Spleen (tissue), 7 donors: ENCODE measurements around the gene MRPL45.
"Not testable (repeated sequence)": the region's sequence is repeated elsewhere in the genome, so short reads cannot be mapped to it uniquely, and the experiment has no call there.

Experiments used
- POLR2AphosphoS5 ChIP-seq, 3 donors: sonication (generic); formaldehyde crosslinking; IDR thresholded peaks; one replicate each; pipeline ENCODE4 v1.5.1; 2017; ENCODE audit warnings: antibody characterized with exemption in 3 of 3
- TF ChIP-seq, protein P1 (sequence below), 11 experiments: fragments of 200-600 bp in 7 of 11; fragments of 450-650 bp in 4 of 11; sonication (generic) in 4 of 11; IDR thresholded peaks in 8 of 11; conservative IDR thresholded peaks in 3 of 11; 1 replicate in 7 of 11; 2 replicates in 4 of 11; pipeline versions ENCODE4 v1.4.0 to v1.8.0; 2016 to 2021; ENCODE audit warnings: antibody characterized with exemption in 11 of 11, inconsistent platforms in 4 of 11, mild to moderate bottlenecking in 1 of 11
- donor health status: DM: no; HTN: no; CAD: no; lungs with moderate emphysema.
- donor health status: DM: no; HTN: no; CAD: no.
- donor health status: DM: no; HTN: no; CAD: no.

- TF ChIP-seq, protein P1, sequence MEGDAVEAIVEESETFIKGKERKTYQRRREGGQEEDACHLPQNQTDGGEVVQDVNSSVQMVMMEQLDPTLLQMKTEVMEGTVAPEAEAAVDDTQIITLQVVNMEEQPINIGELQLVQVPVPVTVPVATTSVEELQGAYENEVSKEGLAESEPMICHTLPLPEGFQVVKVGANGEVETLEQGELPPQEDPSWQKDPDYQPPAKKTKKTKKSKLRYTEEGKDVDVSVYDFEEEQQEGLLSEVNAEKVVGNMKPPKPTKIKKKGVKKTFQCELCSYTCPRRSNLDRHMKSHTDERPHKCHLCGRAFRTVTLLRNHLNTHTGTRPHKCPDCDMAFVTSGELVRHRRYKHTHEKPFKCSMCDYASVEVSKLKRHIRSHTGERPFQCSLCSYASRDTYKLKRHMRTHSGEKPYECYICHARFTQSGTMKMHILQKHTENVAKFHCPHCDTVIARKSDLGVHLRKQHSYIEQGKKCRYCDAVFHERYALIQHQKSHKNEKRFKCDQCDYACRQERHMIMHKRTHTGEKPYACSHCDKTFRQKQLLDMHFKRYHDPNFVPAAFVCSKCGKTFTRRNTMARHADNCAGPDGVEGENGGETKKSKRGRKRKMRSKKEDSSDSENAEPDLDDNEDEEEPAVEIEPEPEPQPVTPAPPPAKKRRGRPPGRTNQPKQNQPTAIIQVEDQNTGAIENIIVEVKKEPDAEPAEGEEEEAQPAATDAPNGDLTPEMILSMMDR (IDR thresholded peaks at IDR 0.05 in 8 of 11, conservative IDR thresholded peaks at IDR 0.05 in 3 of 11) = not testable (repeated sequence)
- TF ChIP-seq POLR2AphosphoS5 (IDR thresholded peaks at IDR 0.05) = not testable (repeated sequence)
Measured at GRCh38 chr17:38269552-38269951, 27.4 kb upstream of the MRPL45 start.
